ENCODE data around the gene LRRC39. TPM values are rescaled to one million over a fixed set of nuclear protein-coding genes. Genes with fewer than 3 reads are reported as not detected.

Gene LRRC39
- total RNA-seq, 4 donors from 2014 or later = 0.39 to 7.5 (median 1.5) TPM

GRCh38 chr1:100152271-100152670 is 25.8 kb downstream of the LRRC39 start:
- Histone ChIP-seq H3K27ac (no peak overlapping the region), H3K27me3 (no peaks in the 10 kb centered on the region), H3K4me1 (no peaks in the 10 kb centered on the region), H3K36me3 (peaks cover 0 to 38% (median 0%) of the 10 kb centered on the region in 3 donors), H3K4me3 (no peak overlapping the region), H3K9me3 (no peaks in the 10 kb centered on the region)
- DNase-seq (ENCODE audit: low spot score in 2 of 2) = no peak
- 73 to 88% methylated on average over 4 of the region's 4 CpGs for WGBS, 2 donors
- TF ChIP-seq CTCF (IDR thresholded peaks at IDR 0.05) (no peak), POLR2A (IDR thresholded peaks at IDR 0.05) (no peak), EP300 (IDR thresholded peaks at IDR 0.05) (no peak)

GRCh38 chr1:100151679-100152078 is 26.4 kb downstream of the LRRC39 start:
- H3K4me3 ChIP-seq = no peak overlapping the region
- no peak for TF ChIP-seq POLR2A (IDR thresholded peaks at IDR 0.05)
- TF ChIP-seq EP300 (IDR thresholded peaks at IDR 0.05) = no peak
- no peak for TF ChIP-seq CTCF (IDR thresholded peaks at IDR 0.05)
- H3K27ac ChIP-seq = no peak overlapping the region
- H3K9me3 ChIP-seq = no peaks in the 10 kb centered on the region
- H3K36me3 ChIP-seq = peaks cover 0 to 44% (median 0%) of the 10 kb centered on the region in 3 donors
- WGBS, 2 donors = 44 to 57% methylated on average over 2 of the region's 2 CpGs
- H3K27me3 ChIP-seq = no peaks in the 10 kb centered on the region
- H3K4me1 ChIP-seq = no peaks in the 10 kb centered on the region
- no peak for DNase-seq (ENCODE audit: low spot score in 2 of 2)

DNA sequence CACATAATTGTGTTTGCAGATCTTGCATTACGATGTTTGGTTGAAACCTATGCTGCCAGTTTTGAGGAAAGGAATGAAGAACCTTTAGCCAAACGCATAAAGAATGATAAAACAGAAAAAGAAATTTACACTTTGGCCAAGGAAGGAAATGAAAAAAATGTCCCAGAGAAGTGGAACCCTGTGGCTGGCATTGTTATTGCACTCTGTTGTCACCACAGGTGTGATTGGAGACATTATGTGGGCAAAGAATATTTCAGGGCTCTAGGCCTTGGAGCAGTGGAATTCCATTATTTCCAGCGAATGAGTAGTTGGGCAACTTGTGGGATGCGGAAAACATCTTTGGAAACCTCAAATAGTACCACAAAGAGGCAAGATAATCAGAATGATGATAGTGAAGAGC is 30.2 kb downstream of the LRRC39 start:
- Histone ChIP-seq H3K9me3 (no peaks in the 10 kb centered on the region), H3K4me1 (no peaks in the 10 kb centered on the region), H3K27ac (no peak overlapping the region), H3K4me3 (no peak overlapping the region), H3K36me3 (peaks cover 0 to 82% (median 9%) of the 10 kb centered on the region in 3 donors), H3K27me3 (no peaks in the 10 kb centered on the region)
- TF ChIP-seq POLR2A (IDR thresholded peaks at IDR 0.05) (no peak), EP300 (IDR thresholded peaks at IDR 0.05) (no peak), CTCF (IDR thresholded peaks at IDR 0.05) (no peak)
- WGBS, 2 donors = 85 to 87% methylated on average over 4 of the region's 4 CpGs
- DNase-seq (ENCODE audit: low spot score in 2 of 2) = no peak

GRCh38 chr1:100146958-100147357 is 31.1 kb downstream of the LRRC39 start:
- Histone ChIP-seq H3K27me3 (no peaks in the 10 kb centered on the region), H3K4me3 (no peak overlapping the region), H3K27ac (no peak overlapping the region), H3K36me3 (peaks cover 0 to 91% (median 9%) of the 10 kb centered on the region in 3 donors), H3K9me3 (no peaks in the 10 kb centered on the region), H3K4me1 (no peaks in the 10 kb centered on the region)
- DNase-seq (ENCODE audit: low spot score in 2 of 2) = no peak
- TF ChIP-seq EP300 (IDR thresholded peaks at IDR 0.05) (no peak), CTCF (IDR thresholded peaks at IDR 0.05) (no peak), POLR2A (IDR thresholded peaks at IDR 0.05) (no peak)
- 95 to 98% methylated on average over 1 of the region's 1 CpG for WGBS, 2 donors

GRCh38 chr1:100145116-100145515 is 32.9 kb downstream of the LRRC39 start:
- Histone ChIP-seq H3K27me3 (no peaks in the 10 kb centered on the region), H3K36me3 (peaks cover 0 to 98% (median 13%) of the 10 kb centered on the region in 3 donors), H3K4me1 (no peaks in the 10 kb centered on the region), H3K4me3 (no peak overlapping the region), H3K9me3 (no peaks in the 10 kb centered on the region), H3K27ac (no peak overlapping the region)
- WGBS, 2 donors = 85 to 89% methylated on average over 3 of the region's 3 CpGs
- DNase-seq (ENCODE audit: low spot score in 2 of 2) = no peak
- no peak for TF ChIP-seq POLR2A (IDR thresholded peaks at IDR 0.05)
- TF ChIP-seq CTCF (IDR thresholded peaks at IDR 0.05) = no peak
- TF ChIP-seq EP300 (IDR thresholded peaks at IDR 0.05) = no peak

Data from tibial nerve (tissue), 4 donors.